AG04449 (cell line): Measurements from ENCODE around the gene RNASET2.

Source experiments
- CTCF ChIA-PET: fragments of 350-600 bp; formaldehyde crosslinking; extraction: SDS; loops from one replicate; lab custom pipeline; 2021; ENCODE audit warnings: antibody characterized with exemption; lab: Yijun Ruan, JAX
- POLR2A ChIA-PET: fragments of 400-600, 350-600 bp; formaldehyde crosslinking; extraction: SDS; loops from one replicate; lab custom pipeline; 2020; ENCODE audit warnings: antibody characterized with exemption, inconsistent platforms; lab: Yijun Ruan, JAX
- DNase-seq: peaks from one replicate; pipeline ENCODE4 v3.0.0-alpha.2; 2010; ENCODE audit warnings: low read depth, low spot score
- H3K4me3 ChIP-seq: 2 replicates; pipeline ENCODE4 v1.5.1; 2011; ENCODE audit warnings: low read depth, mild to moderate bottlenecking, control low read depth, low read length
- CTCF ChIP-seq: IDR thresholded peaks from one replicate; pipeline ENCODE4 v1.5.1; 2011; ENCODE audit warnings: mild to moderate bottlenecking, moderate library complexity, low read length, control low read depth, inconsistent platforms; ENCODE audit not compliant: insufficient read depth; ENCODE audit errors: missing control alignments

RNASET2 gene

DNA sequence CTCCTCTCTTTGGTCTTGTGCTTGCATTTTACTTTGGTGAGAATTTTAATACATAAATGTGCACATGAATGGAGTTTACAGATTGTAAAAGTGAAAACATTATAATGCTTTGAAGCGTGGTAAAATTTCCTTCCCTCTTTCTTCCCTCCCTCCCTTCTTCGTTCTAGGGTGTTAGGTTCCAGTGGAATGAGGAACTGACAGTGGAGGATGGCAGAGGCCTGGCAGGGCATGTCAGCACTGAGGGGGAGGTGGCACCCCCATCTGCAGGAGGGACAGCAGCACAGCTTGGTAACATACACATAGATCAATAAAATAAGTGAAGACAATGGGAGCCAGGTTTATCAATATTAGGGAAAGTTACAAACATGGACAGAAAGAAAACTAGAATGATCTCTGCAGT, 47.5 kb downstream of the RNASET2 start:
- no peak for DNase-seq
- no peak for TF ChIP-seq CTCF
- ChIA-PET CTCF (no interaction called here), POLR2A (no interaction called here)
- no peak overlapping the region for H3K4me3 ChIP-seq

DNA sequence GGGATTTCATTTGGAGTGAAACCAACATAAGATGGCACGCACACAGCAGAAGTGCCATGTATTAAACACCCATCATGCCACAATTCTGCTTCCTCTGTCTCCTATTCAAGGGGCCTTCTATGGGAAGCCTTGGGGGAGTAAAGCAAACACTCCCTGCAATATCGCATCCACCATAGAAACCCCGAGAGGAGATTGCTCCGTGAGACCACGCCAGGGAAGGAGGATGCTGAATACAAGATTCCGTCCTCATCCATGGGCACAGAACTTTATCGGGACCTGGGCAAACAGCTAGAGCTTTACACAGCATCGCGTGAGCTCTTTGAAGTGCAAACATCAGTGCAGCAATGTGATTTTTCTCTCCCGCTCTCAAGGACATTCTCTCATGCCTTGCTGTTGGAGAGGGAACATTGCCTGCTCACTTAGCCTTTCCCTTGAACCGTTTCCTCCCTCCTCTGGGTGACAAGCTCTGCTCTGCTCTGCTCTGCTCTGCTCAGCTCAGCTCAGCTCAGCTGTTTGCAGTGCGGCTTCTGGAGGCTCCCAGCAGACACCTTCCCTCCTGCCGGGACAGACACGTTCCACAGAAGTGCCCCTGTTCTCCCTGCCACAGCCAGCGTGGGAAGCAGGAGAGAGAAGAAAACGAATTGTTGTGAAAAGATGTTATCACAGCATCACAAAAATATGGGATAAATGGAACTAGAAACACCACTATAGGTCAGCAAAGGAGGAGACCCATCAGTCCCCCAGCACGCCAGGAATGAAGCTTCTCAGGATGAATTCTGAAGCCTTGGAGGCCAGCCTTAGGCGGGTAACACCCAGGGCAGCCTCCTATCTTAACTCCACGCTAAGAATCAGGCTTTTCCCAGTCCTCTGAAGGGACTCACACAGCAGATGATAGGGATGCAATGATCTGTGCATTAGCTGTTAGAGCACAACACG, 48.2 kb downstream of the RNASET2 start:
- TF ChIP-seq CTCF: no peak
- ChIA-PET CTCF (no interaction called here), POLR2A (no interaction called here)
- no peak for DNase-seq
- H3K4me3 ChIP-seq: no peak overlapping the region

DNA sequence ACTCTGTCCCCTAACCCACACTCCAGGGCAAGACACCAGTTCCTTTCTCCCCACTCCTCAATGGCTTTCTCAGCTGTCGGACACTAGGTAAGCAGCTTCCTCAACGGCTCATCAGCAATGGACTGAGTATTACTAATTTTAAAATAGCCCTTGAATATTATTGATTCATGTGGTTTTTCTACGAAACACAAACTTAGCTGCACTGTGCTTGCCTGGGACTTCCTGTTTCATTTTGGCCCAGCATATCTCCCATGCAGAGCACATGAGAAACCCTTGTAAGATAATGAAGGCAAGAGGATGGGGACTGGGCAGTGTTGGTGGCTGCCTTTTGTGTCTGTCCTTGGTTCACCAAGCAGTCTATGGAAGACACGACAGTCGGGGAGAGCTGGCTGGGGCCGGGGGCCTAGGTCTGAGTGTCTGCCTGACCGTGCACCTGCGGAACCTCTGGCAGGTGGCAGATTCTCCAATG, 48.9 kb downstream of the RNASET2 start:
- ChIA-PET CTCF (no interaction called here), POLR2A (no interaction called here)
- TF ChIP-seq CTCF: no peak
- no peak for DNase-seq
- H3K4me3 ChIP-seq: no peak overlapping the region

- ChIA-PET POLR2A (no interaction called here), CTCF (no interaction called here)
- TF ChIP-seq CTCF: no peak
- no peak for DNase-seq
- H3K4me3 ChIP-seq: no peak overlapping the region
Observed at GRCh38 chr6:166906376-166907044, 49.8 kb downstream of the RNASET2 start.

- H3K4me3 ChIP-seq: no peak overlapping the region
- DNase-seq: no peak
- TF ChIP-seq CTCF: no peak
- CTCF ChIA-PET: no interaction called here
- POLR2A ChIA-PET: no interaction called here
Observed at GRCh38 chr6:166905505-166906134, 50.7 kb downstream of the RNASET2 start.

- H3K4me3 ChIP-seq: no peak overlapping the region
- TF ChIP-seq CTCF: no peak
- ChIA-PET POLR2A (no interaction called here), CTCF (no interaction called here)
- DNase-seq: no peak
Observed at GRCh38 chr6:166905013-166905412, 51.3 kb downstream of the RNASET2 start.
